ENCODE data around the gene TBX6. TPM values are rescaled to one million over a fixed set of nuclear protein-coding genes. Genes with fewer than 3 reads are reported as not detected.

Gene TBX6
- total and polyA plus RNA-seq, 2 of the 4 experiments (the other 2 are of a cell fraction) = 0.10 TPM; not detected in 1

DNA sequence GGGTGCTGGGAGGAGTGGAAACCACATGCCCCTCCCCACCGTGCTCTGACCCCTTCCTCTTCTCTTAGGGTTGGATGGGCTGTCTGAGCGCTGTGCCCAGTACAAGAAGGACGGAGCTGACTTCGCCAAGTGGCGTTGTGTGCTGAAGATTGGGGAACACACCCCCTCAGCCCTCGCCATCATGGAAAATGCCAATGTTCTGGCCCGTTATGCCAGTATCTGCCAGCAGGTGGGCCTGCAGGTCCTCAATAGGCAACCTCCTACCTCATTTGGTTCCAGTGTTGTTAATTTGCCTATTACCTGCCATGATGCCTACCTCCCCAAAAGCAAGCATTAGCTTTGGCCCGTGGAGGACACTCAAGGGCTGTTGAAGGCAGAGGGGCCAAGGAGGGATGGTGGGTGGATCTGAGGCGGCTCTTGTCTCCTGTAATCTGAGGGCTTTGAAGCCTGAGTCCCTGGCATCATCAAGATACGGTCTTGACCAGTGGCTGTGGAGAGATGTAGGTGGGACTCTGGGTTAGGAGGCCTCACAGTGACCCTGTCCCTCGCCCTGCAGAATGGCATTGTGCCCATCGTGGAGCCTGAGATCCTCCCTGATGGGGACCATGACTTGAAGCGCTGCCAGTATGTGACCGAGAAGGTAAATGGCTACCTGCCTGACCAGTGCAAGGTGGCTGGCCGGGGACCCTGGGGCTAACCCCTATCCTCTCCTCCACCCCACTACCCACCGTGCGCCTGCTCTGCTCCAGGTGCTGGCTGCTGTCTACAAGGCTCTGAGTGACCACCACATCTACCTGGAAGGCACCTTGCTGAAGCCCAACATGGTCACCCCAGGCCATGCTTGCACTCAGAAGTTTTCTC is 22.7 kb downstream of the TBX6 start:
- peak overlapping the region; percentile 1 for H2AFZ ChIP-seq (replicated peaks; ENCODE audit: low read length, poor library complexity)
- peaks cover 61% of the 10 kb centered on the region for H3K36me3 ChIP-seq (ENCODE audit: control insufficient read depth, insufficient read depth, low read length)
- DNase-seq = no peak
- no peak overlapping the region for H2BK120ac ChIP-seq (ENCODE audit: low read depth, low read length)
- no peak overlapping the region for H4K8ac ChIP-seq (ENCODE audit: low read depth in 2 of 2, low read length in 2 of 2)
- H3K9me3 ChIP-seq (ENCODE audit: control insufficient read depth, insufficient read depth, low read length) = no peaks in the 10 kb centered on the region
- peaks cover 65% of the 10 kb centered on the region for H4K20me1 ChIP-seq (ENCODE audit: insufficient read depth, low read length)
- peak overlapping the region; percentile 72; the same call in 1 of the 2 replicates for H3K23ac ChIP-seq (ENCODE audit: low read depth, low read length)
- ChIA-PET POLR2A (ENCODE audit: unreplicated experiment) (no interaction called here), CTCF (no interaction called here)
- no peak overlapping the region for H4K5ac ChIP-seq (ENCODE audit: low read depth, low read length)
- peaks cover 21 to 57% of the 10 kb centered on the region in 2 experiments for H3K79me1 ChIP-seq (ENCODE audit: low read depth in 1 of 2, low read length in 2 of 2)
- intact Hi-C loops (cut with micrococcal nuclease) = no loop called here
- no TSS peak for BruUV-seq (replicated peaks)
- no peaks in the 10 kb centered on the region for H3K27me3 ChIP-seq (ENCODE audit: control insufficient read depth, insufficient read depth, low read length)
- peak overlapping the region; percentile 31; the same call in 1 of the 2 replicates for H3K4me2 ChIP-seq (ENCODE audit: low read depth, low read length)
- H3K14ac ChIP-seq (replicated peaks; ENCODE audit: low read depth, low read length) = no peak overlapping the region
- 93% methylated on average over 8 of the region's 17 CpGs; no CpG with 5 or more reads in 1 of the 2 experiments for WGBS, 2 experiments (ENCODE audit: extremely low coverage in 2 of 2, insufficient read length in 1 of 2)
- peak overlapping the region; percentile 5 for H2AK9ac ChIP-seq (replicated peaks; ENCODE audit: low read depth, low read length, poor library complexity)
- H3K9me1 ChIP-seq (ENCODE audit: insufficient read depth, low read length) = peaks cover 19% of the 10 kb centered on the region
- H2BK15ac ChIP-seq (ENCODE audit: low read depth, low read length) = no peak overlapping the region
- H3K27ac ChIP-seq (ENCODE audit: insufficient read depth, low read length) = 0 out of 2 replicates have a peak overlapping the region, but pooled peaks have one; percentile 3
- H3K4ac ChIP-seq (ENCODE audit: low read depth, low read length) = no peak overlapping the region
- TF ChIP-seq ELK1 (IDR thresholded peaks at IDR 0.05; ENCODE audit: borderline replicate concordance, low read depth, low read length) (no peak), MXI1 (IDR thresholded peaks at IDR 0.05; ENCODE audit: borderline replicate concordance, low read depth, low read length) (no peak), CTCF (conservative IDR thresholded peaks at IDR 0.05; ENCODE audit: low read depth, low read length) (peak; percentile 56), RAD21 (IDR thresholded peaks at IDR 0.05; ENCODE audit: low read length) (peak; percentile 59)
- no peak overlapping the region for H2BK20ac ChIP-seq (ENCODE audit: low read depth, low read length)
- no peak overlapping the region for H3K56ac ChIP-seq (ENCODE audit: extremely low read depth, insufficient read depth, low read length)
- dilution Hi-C loops (cut with HindIII; ENCODE audit: low sequenced_read_pairs, unreplicated experiment) = no loop called here
- no peak overlapping the region for H2AK5ac ChIP-seq (ENCODE audit: low read depth, low read length)
- H2BK5ac ChIP-seq (ENCODE audit: low read depth, low read length, poor library complexity, severe bottlenecking) = no peak overlapping the region
- no peak overlapping the region; the same call in 1 of the 2 replicates for H3K4me3 ChIP-seq (ENCODE audit: insufficient read depth, low read depth, low read length)
- peaks cover 24% of the 10 kb centered on the region for H3K4me1 ChIP-seq (ENCODE audit: control insufficient read depth, insufficient read depth, low read length)
- ATAC-seq (ENCODE audit: low read depth) = no peak
- no peak overlapping the region for H3K18ac ChIP-seq (ENCODE audit: low read depth, low read length)
- H3K9ac ChIP-seq (ENCODE audit: low read depth, low read length) = peak overlapping the region; percentile 22; the same call in 1 of the 2 replicates
- no peak overlapping the region for H4K91ac ChIP-seq (ENCODE audit: insufficient read depth, low read depth, low read length)
- in situ Hi-C loops (cut with MboI; ENCODE audit: low sequenced_read_pairs) = no loop called here
